GM21786 (cell line): ENCODE results near the gene SDE2.
"Not testable (repeated sequence)": the region's sequence is repeated elsewhere in the genome, so short reads cannot be mapped to it uniquely, and the experiment has no call there.

Experiments used
- ATAC-seq: cut with Tn5 transposase; IDR thresholded peaks from one replicate; pipeline ENCODE4 v1.9.1; 2021; ENCODE audit not compliant: unreplicated experiment

The SDE2 gene

GRCh38 chr1:226007126-226007892, 8.2 kb upstream of the SDE2 start:
- not testable (repeated sequence) for ATAC-seq

DNA sequence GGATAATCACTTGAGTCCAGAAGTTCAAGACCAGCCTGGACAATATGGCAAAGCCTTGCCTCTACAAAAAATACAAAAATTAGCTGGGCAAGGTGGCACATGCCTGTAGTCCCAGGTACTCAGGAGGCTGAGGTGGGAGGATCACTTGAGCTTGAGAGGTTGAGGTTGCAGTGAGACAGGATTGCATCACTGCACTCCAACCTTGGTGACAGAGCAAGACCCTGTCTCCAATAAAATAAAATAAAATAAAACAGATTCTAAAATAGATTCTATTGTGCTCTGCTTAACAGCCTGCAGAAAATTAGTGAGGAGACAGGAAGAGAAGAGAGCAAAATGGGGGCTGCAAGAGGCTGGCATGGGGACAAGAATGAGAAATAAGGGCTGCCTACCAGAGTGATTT, 7.5 kb upstream of the SDE2 start:
- ATAC-seq: no peak

- no peak for ATAC-seq
Measured at GRCh38 chr1:226004396-226004795, 5.3 kb upstream of the SDE2 start.

GRCh38 chr1:226003502-226004170, 4.5 kb upstream of the SDE2 start:
- ATAC-seq: no peak

GRCh38 chr1:226002667-226003501, 3.7 kb upstream of the SDE2 start:
- ATAC-seq: no peak

GRCh38 chr1:226001963-226002666, 3.0 kb upstream of the SDE2 start:
- ATAC-seq: peak; percentile 29

GRCh38 chr1:226001088-226001487, 1.9 kb upstream of the SDE2 start:
- no peak for ATAC-seq

DNA sequence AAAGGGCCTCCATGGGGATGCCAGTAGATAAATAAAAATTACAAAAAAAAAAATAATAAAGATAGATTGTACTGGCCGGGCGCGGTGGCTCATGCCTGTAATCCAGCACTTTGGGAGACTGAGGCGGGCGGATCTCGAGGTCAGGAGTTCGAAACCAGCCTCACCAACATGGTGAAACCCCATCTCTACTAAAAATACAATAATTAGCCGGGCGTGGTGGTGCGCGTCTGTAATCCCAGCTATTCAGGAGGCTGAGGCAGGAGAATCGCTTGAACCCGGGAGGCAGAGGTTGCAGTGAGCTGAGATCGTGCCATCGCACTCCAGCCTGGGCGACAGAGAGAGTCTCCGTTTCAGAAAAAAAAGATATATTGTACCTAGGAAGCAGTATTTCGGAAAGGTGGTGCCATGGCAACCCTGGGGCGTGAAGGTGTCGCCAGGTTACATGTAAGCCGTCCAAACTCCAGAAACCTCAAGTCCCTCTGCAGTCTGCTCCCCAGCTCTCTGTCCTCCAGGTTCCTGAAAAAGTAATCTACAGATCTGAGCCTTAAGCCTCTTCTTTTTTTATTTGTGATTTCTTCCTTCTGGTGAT, 1.4 kb upstream of the SDE2 start:
- ATAC-seq: not testable (repeated sequence)

DNA sequence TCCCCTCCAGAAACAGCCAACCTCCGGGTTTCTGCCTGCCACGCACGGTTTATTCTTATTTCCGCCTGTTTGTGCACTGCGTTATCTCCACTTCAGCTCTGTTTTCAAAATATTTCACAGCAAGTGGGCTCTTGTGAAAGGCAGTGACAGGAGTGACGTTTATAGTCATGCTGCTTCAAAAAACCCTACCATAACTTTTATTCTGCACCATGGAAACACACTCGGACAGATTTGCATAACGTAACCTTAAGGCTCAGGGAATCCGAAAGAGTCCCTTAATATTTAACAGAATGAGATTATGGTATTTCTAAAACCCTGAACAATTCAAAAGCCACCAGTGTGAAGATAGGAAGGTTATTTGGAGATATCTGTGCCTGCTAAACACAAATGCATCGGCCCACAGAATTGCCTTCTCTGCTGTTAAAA, 782 bp upstream of the SDE2 start:
- peak; percentile 38 for ATAC-seq

DNA sequence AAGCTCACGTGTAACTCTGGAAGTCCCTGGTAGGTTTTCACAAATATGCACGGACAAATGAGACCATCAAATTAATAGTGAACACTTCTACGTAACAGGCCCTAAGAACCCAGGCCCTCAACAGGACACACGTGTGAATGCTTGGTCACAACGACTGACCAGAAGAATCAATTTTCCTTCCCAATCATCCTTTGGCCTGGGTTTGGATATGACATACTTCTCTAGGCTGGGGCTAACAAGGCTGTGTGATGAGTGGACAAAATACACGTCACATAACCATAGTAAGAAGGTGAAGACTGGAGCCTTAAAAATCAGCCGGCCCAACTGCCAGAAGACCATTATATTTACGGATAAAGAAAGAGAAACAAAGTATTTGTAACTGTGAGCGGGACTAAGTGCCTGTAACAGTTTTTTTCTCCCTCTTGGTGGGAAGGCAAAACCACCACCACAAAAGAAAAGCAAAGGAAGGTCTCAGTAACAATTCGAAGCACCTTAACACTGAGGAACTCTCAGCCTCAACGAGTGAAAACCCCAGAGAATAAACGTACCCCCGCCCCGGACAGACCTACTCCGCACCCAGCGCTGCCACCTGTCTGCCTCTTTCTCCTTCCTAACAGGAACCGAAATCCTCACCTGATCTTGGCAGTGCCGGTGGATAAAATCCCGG, 450 bp downstream of the SDE2 start:
- no peak for ATAC-seq

DNA sequence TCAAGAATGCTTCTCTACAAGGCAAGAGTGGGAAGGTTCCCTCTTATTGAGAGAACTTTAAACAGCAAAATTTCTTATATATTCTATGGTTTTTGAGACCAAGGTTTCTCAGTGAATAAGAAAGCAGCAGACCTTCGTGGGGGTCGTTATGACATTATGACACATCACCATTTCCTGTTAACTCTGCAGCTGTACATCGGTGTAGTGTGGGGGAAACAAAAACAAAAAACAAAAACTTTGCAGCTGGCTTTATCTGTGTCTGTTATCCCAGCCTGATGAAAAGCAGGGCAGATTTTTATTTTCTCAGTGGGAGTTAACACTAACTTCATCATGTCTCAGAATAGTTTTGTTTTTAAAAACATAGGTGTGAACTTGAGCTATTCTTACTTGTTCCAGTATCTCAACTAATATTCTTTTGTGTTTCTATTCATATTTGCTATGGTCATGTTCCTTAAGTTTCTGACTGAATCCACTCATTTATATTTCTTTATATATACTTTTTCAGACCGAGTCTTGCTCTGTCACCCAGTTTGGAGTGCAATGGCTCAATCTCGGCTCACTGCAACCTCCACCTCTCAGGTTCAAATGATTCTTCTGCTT, 2.1 kb downstream of the SDE2 start:
- no peak for ATAC-seq

DNA sequence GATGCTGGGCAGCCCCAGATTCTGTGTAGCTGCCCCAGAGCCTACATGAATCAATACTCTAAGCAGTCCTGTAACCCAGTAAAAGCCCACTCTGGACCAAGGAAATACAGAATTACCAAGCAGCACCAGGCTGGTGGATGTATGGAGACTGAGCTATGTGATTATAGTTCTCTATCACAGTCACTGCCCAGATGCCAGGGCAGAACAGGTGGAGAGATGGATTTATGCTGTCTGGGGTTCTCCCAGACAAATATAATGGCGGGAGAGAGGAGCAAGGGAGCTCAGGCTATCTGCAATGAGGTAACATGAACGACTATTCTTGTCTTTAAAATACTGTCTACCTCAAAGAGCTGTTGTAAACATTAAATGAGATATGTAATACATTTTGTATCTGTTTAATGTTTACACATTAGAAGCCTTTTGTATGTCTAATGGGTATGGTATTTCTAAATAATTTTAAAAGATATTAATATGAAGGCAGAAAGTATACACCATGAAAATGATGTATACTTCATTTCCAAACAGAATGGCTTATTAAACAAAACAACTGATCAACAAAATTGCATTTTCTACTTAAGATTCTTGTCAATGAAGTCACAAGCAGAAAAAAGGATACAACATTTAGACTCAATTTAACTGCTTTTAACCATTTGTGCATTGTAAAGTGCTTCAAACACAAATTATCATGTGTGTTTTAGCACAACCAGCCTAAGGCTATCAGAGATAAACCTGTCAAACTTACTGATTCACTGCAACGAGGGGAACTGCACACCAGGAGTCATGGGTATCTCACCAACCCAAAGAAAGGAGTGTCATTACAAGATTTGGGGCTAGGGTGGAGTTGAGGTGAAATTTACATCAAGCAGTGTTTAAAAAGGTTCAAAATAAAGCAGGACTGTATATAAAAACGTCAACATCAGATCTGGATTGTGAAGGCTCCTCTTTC, 3.0 kb downstream of the SDE2 start:
- no peak for ATAC-seq

DNA sequence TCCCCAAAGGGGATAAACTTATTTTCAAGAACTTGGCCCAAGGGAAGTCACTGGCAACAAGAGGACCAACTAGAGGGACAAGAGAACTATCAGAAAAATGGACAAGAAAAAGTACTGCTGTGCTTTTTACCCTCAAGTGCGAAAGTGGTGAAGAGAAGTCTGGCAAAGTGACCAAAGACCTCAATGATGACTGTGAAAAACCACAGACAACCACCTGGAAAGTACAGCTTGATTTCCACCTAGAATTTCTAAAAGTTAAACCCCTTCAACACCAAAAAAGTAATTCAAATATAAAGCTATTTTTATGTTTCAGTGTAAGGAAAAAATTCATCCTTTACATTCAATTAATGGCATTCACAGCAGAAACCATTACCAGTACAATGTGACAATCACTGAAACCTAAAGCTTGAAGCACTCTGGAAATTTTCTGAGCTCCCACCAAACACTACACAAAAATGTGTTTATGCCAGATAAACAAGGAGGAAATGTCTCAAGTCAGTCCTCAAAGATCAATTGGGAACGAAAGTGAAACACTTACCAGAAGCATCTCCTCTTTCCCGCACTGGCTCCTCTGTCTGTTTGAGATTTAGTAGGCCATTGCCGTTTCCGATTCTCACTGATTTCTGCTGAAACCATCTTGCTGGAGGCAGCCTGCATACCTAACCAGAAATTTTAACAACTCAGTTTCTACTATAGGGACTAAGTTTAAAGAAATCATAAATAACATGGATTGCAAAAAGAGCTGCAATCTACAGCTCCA, 8.3 kb downstream of the SDE2 start:
- peak; percentile 55 for ATAC-seq

- ATAC-seq: no peak
Measured at GRCh38 chr1:225987491-225988316, 11.4 kb downstream of the SDE2 start.

DNA sequence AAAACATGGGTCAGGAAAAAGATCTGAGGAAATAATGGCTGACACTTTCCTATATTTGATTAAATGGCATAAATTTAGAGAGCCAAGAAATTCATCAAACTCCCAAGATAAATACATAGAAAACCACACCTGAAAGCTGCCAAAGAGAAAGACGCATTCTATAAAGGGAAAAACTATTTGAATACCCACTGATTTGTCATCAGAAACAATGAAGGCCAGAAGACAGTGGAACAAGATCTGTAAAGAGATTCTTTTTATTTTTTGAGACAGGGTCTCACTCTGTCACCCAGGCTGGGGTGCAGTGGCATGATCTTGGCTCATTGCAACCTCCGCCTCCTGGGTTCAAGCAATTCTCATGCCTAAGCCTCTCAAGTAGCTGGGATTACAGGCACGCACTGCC, 17.4 kb downstream of the SDE2 start:
- ATAC-seq: no peak

- ATAC-seq: no peak
Measured at GRCh38 chr1:225980005-225980836, 18.9 kb downstream of the SDE2 start.
